IMR-90 (cell line): ENCODE data around the gene LGALS14. TPM values are rescaled to one million over a fixed set of nuclear protein-coding genes. Genes with fewer than 3 reads are reported as not detected.
A peak's percentile ranks its signal among the peaks of the same experiment; 100 is the strongest.

Source experiments
- ATAC-seq: fragments of 200-7000 bp; cut with Tn5 transposase; 2 replicates; pipeline ENCODE4 v1.9.1; 2020; ENCODE audit warnings: low read depth, mild to moderate bottlenecking, moderate library complexity
- BruUV-seq: library from RNA; stranded (reverse); fragments of 400-500 nt; replicated peaks from 2 replicates; lab custom pipeline; 2021; lab: Mats Ljungman, UMichigan
- CTCF ChIA-PET: fragments of 300-600 bp; formaldehyde crosslinking; extraction: SDS; loops from one replicate; lab custom pipeline; 2021; ENCODE audit warnings: antibody characterized with exemption; lab: Yijun Ruan, JAX
- POLR2A ChIA-PET: fragments of 300-600 bp; sonication (Branson Sonifier 250); formaldehyde crosslinking; loops from one replicate; lab custom pipeline; 2022; ENCODE audit warnings: antibody characterized with exemption; ENCODE audit not compliant: unreplicated experiment; lab: Charles Lee
- DNase-seq: peaks from one replicate; pipeline ENCODE4 v3.0.0; 2013
- H2AFZ ChIP-seq: replicated peaks from 2 replicates; pipeline ENCODE3; 2013; ENCODE audit warnings: low read length, mild to moderate bottlenecking; ENCODE audit not compliant: poor library complexity
- H2AK5ac ChIP-seq: 2 replicates; pipeline ENCODE4 v1.6.1; 2013; ENCODE audit warnings: low read depth, low read length, inconsistent platforms
- H2AK9ac ChIP-seq: replicated peaks from 2 replicates; pipeline ENCODE3; 2013; ENCODE audit warnings: mild to moderate bottlenecking, low read depth, low read length, moderate library complexity; ENCODE audit not compliant: poor library complexity
- H2BK120ac ChIP-seq: 2 replicates; pipeline ENCODE4 v1.6.1; 2013; ENCODE audit warnings: low read depth, low read length, inconsistent platforms
- H2BK15ac ChIP-seq: 3 replicates; pipeline ENCODE4 v1.6.1; 2013; ENCODE audit warnings: low read depth, low read length, inconsistent platforms
- H2BK20ac ChIP-seq: 2 replicates; pipeline ENCODE4 v1.6.1; 2013; ENCODE audit warnings: low read depth, mild to moderate bottlenecking, inconsistent platforms, low read length, moderate library complexity
- H2BK5ac ChIP-seq: 2 replicates; pipeline ENCODE4 v1.6.1; 2013; ENCODE audit warnings: mild to moderate bottlenecking, low read depth, low read length, inconsistent platforms; ENCODE audit not compliant: poor library complexity, severe bottlenecking
- H3K14ac ChIP-seq: replicated peaks from 2 replicates; pipeline ENCODE4 v1.6.1; 2013; ENCODE audit warnings: low read depth, low read length, inconsistent platforms
- H3K18ac ChIP-seq: 2 replicates; pipeline ENCODE4 v1.6.1; 2013; ENCODE audit warnings: low read depth, low read length, control low read depth
- H3K23ac ChIP-seq: 2 replicates; pipeline ENCODE4 v1.6.1; 2013; ENCODE audit warnings: low read depth, low read length, inconsistent platforms
- H3K27ac ChIP-seq: 2 replicates; pipeline ENCODE4 v1.5.1; 2013; ENCODE audit warnings: mild to moderate bottlenecking, control low read depth, low read length; ENCODE audit not compliant: insufficient read depth
- H3K27me3 ChIP-seq: 2 replicates; pipeline ENCODE4 v1.6.1; 2013; ENCODE audit warnings: low read length; ENCODE audit not compliant: control insufficient read depth, insufficient read depth
- H3K36me3 ChIP-seq: 2 replicates; pipeline ENCODE4 v1.6.1; 2013; ENCODE audit warnings: low read length, mixed read lengths; ENCODE audit not compliant: control insufficient read depth, insufficient read depth
- H3K4ac ChIP-seq: 2 replicates; pipeline ENCODE4 v1.6.1; 2013; ENCODE audit warnings: low read depth, low read length, inconsistent platforms
- H3K4me1 ChIP-seq: 2 replicates; pipeline ENCODE4 v1.6.1; 2013; ENCODE audit warnings: low read length, mixed read lengths; ENCODE audit not compliant: control insufficient read depth, insufficient read depth
- H3K4me2 ChIP-seq: 2 replicates; pipeline ENCODE4 v1.6.1; 2013; ENCODE audit warnings: low read depth, mild to moderate bottlenecking, control low read depth, low read length, moderate library complexity
- H3K4me3 ChIP-seq: 2 replicates; pipeline ENCODE4 v1.5.1; 2013; ENCODE audit warnings: low read depth, mild to moderate bottlenecking, control low read depth, low read length, moderate library complexity; ENCODE audit not compliant: insufficient read depth
- H3K56ac ChIP-seq: 2 replicates; pipeline ENCODE4 v1.6.1; 2013; ENCODE audit warnings: low read length, inconsistent platforms; ENCODE audit not compliant: insufficient read depth; ENCODE audit errors: extremely low read depth
- H3K79me1 ChIP-seq, 2 experiments: 2 replicates each; pipeline ENCODE4 v1.6.1; 2013; ENCODE audit warnings: low read length in 2 of 2, inconsistent platforms in 1 of 2, low read depth in 1 of 2
- H3K9ac ChIP-seq: 2 replicates; pipeline ENCODE4 v1.6.1; 2013; ENCODE audit warnings: low read depth, low read length, control low read depth
- H3K9me1 ChIP-seq: 2 replicates; pipeline ENCODE4 v1.6.1; 2013; ENCODE audit warnings: low read length, inconsistent platforms; ENCODE audit not compliant: insufficient read depth
- H3K9me3 ChIP-seq: 2 replicates; pipeline ENCODE4 v1.6.1; 2013; ENCODE audit warnings: low read length; ENCODE audit not compliant: control insufficient read depth, insufficient read depth
- H4K20me1 ChIP-seq: 2 replicates; pipeline ENCODE4 v1.6.1; 2013; ENCODE audit warnings: low read length, inconsistent platforms; ENCODE audit not compliant: insufficient read depth
- H4K5ac ChIP-seq: 2 replicates; pipeline ENCODE4 v1.6.1; 2013; ENCODE audit warnings: mild to moderate bottlenecking, low read depth, low read length, control low read depth
- H4K8ac ChIP-seq, 2 experiments: 2 replicates each; pipeline ENCODE4 v1.6.1; 2013; ENCODE audit warnings: low read depth in 2 of 2, low read length in 2 of 2, control low read depth in 1 of 2, inconsistent platforms in 1 of 2
- H4K91ac ChIP-seq: 2 replicates; pipeline ENCODE4 v1.6.1; 2013; ENCODE audit warnings: low read depth, low read length, inconsistent platforms; ENCODE audit not compliant: insufficient read depth
- BHLHE40 ChIP-seq: fragments of 150-350 bp; IDR thresholded peaks from 2 replicates; pipeline ENCODE4 v1.6.1; 2016; ENCODE audit warnings: mild to moderate bottlenecking, low read depth, low read length
- CEBPB ChIP-seq: IDR thresholded peaks from 2 replicates; pipeline ENCODE4 v1.6.1; 2012; ENCODE audit warnings: low read depth, low read length, improper control_type of control experiment
- CHD1 ChIP-seq: IDR thresholded peaks from 2 replicates; pipeline ENCODE4 v1.6.1; 2012; ENCODE audit warnings: low read depth, low read length, improper control_type of control experiment
- FOS ChIP-seq: fragments of 150-350 bp; IDR thresholded peaks from 2 replicates; pipeline ENCODE4 v1.6.1; 2016; ENCODE audit warnings: low read depth, low read length
- MAFK ChIP-seq: IDR thresholded peaks from 2 replicates; pipeline ENCODE4 v1.6.1; 2012; ENCODE audit warnings: low read depth, low read length, improper control_type of control experiment
- MAZ ChIP-seq: IDR thresholded peaks from 2 replicates; pipeline ENCODE4 v1.6.1; 2012; ENCODE audit warnings: low read depth, mild to moderate bottlenecking, low read length, improper control_type of control experiment, moderate library complexity, borderline replicate concordance
- NFE2L2 ChIP-seq: fragments of 150-350 bp; IDR thresholded peaks from 2 replicates; pipeline ENCODE4 v1.6.1; 2016; ENCODE audit warnings: low read depth, mild to moderate bottlenecking, low read length
- POLR2A ChIP-seq: IDR thresholded peaks from 2 replicates; pipeline ENCODE4 v1.6.1; 2012; ENCODE audit warnings: mild to moderate bottlenecking, low read depth, low read length
- RAD21 ChIP-seq: IDR thresholded peaks from 2 replicates; pipeline ENCODE4 v1.6.1; 2012; ENCODE audit warnings: low read length, improper control_type of control experiment
- RCOR1 ChIP-seq: IDR thresholded peaks from 2 replicates; pipeline ENCODE4 v1.6.1; 2012; ENCODE audit warnings: mild to moderate bottlenecking, low read length, improper control_type of control experiment; ENCODE audit not compliant: insufficient replicate concordance
- RFX5 ChIP-seq: IDR thresholded peaks from 2 replicates; pipeline ENCODE4 v1.8.0; 2012; ENCODE audit warnings: low read depth, mild to moderate bottlenecking, low read length, moderate library complexity
- SMC3 ChIP-seq: fragments of 150-350 bp; IDR thresholded peaks from 2 replicates; pipeline ENCODE4 v1.6.1; 2016; ENCODE audit warnings: low read depth, mild to moderate bottlenecking, antibody characterized with exemption, low read length, moderate library complexity
- WGBS, 2 experiments: methylation state at CpG; one replicate each; pipeline versions ENCODE4 v1.1.5 to v1.1.7; 2013; ENCODE audit warnings: missing lambda C conversion rate in 2 of 2; ENCODE audit not compliant: insufficient read length in 1 of 2; ENCODE audit errors: extremely low coverage in 2 of 2; 5-methylcytosine and 5-hydroxymethylcytosine counted together
- dilution Hi-C: fragments of 300-500 bp; cut with HindIII; formaldehyde crosslinking; loops from one replicate; pipeline ENCODE4 v1.14.3; 2018; ENCODE audit warnings: low sequenced_read_pairs; ENCODE audit not compliant: unreplicated experiment
- in situ Hi-C: fragments of 300-500 bp; cut with MboI; formaldehyde crosslinking; loops from 3 replicates; pipeline ENCODE4 v1.14.3; 2019; ENCODE audit warnings: low sequenced_read_pairs, inconsistent platforms, mixed read lengths
- intact Hi-C: fragments of 100-400 bp; cut with micrococcal nuclease; formaldehyde crosslinking; loops from 2 replicates; pipeline ENCODE4 v1.10.0; 2022
- polyA plus RNA-seq, 3 experiments: library from polyadenylated mRNA; depleted of rRNA; stranded (reverse); fragments of >200 nt; gene quantifications; 2 replicates each; pipeline ENCODE4 v1.2.3, GENCODE V29; 2012; ENCODE audit warnings: low replicate concordance in 1 of 3
- total RNA-seq: library from RNA; depleted of rRNA; stranded (reverse); fragments of >200 nt; gene quantifications from 2 replicates; pipeline ENCODE4 v1.2.3, GENCODE V29; 2012
- TF ChIP-seq, protein P1 (sequence below): fragments of 150-350 bp; IDR thresholded peaks from 2 replicates; pipeline ENCODE4 v1.6.1; 2016; ENCODE audit warnings: low read depth, mild to moderate bottlenecking, low read length, moderate library complexity, borderline replicate concordance

The LGALS14 gene
- total and polyA plus RNA-seq, 2 of the 4 experiments (the other 2 are of a cell fraction): not detected

DNA sequence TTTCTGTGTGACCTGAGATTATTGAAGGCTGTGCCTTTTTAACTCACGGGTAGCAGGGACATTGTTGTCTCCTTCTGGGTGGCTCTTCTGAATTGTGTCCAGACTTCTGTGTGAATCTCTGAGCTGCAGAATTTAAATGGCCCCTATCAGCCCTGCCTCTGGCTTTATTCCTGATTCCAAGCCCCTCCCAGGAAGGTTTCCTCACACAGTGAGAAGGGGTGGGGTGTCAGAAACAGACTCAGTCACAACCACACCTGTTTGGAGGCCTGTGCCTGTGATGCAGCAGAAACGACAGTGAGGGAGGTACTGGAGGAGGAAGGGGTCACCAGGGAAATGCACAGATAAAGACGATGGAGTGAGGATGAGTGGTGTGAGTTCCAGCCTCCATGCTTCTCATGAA is 33.6 kb downstream of the LGALS14 start, which contains the start of gene CLC:
Gene CLC (minus strand): TSS at position 139 of the 400 bp plus-strand sequence. CDS start 77 bp downstream, at position 62.
- Histone ChIP-seq H3K18ac (no peak within 1 kb of the TSS), H2BK20ac (no peak within 1 kb of the TSS), H4K5ac (no peak within 1 kb of the TSS), H3K4me3 (no peak within 1 kb of the TSS), H2AFZ (no peak within 1 kb of the TSS), H3K56ac (no peak within 1 kb of the TSS; the same call in 1 of the 2 replicates), H3K27ac (no peak within 1 kb of the TSS), H3K27me3 (no peaks in the 10 kb centered on the region), H3K9ac (no peak within 1 kb of the TSS), H4K20me1 (no peaks in the 10 kb centered on the region), H3K9me3 (no peaks in the 10 kb centered on the region), H2AK5ac (no peak within 1 kb of the TSS), H2BK15ac (no peak within 1 kb of the TSS), H3K9me1 (no peaks in the 10 kb centered on the region), H4K8ac (no peak within 1 kb of the TSS), H3K79me1 (no peaks in the 10 kb centered on the region), H3K36me3 (no peaks in the 10 kb centered on the region), H3K4ac (no peak within 1 kb of the TSS), H3K23ac (no peak within 1 kb of the TSS), H3K4me1 (no peaks in the 10 kb centered on the region), H4K91ac (no peak within 1 kb of the TSS), H2BK120ac (no peak within 1 kb of the TSS), H3K4me2 (no peak within 1 kb of the TSS), H2AK9ac (peak within 1 kb of the TSS; percentile 42), H2BK5ac (no peak within 1 kb of the TSS), H3K14ac (no peak within 1 kb of the TSS)
- no peak for DNase-seq
- CTCF ChIA-PET: no interaction called here
- dilution Hi-C loops: no loop called here
- POLR2A ChIA-PET: no interaction called here
- no CpG with 5 or more reads among the region's 3 CpGs for WGBS, 2 experiments
- TF ChIP-seq, protein P1, sequence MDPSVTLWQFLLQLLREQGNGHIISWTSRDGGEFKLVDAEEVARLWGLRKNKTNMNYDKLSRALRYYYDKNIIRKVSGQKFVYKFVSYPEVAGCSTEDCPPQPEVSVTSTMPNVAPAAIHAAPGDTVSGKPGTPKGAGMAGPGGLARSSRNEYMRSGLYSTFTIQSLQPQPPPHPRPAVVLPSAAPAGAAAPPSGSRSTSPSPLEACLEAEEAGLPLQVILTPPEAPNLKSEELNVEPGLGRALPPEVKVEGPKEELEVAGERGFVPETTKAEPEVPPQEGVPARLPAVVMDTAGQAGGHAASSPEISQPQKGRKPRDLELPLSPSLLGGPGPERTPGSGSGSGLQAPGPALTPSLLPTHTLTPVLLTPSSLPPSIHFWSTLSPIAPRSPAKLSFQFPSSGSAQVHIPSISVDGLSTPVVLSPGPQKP: no peak
- TF ChIP-seq FOS: no peak
- no peak for TF ChIP-seq RCOR1
- TF ChIP-seq RAD21: no peak
- TF ChIP-seq MAFK: no peak
- no peak for TF ChIP-seq NFE2L2
- TF ChIP-seq SMC3: no peak
- TF ChIP-seq CHD1: no peak
- TF ChIP-seq BHLHE40: no peak
- TF ChIP-seq MAZ: no peak
- TF ChIP-seq POLR2A: no peak
- no peak for TF ChIP-seq RFX5
- no peak for TF ChIP-seq CEBPB
- ATAC-seq: no peak
- in situ Hi-C loops: no loop called here
- no TSS peak for BruUV-seq
- intact Hi-C loops: no loop called here
